ENCODE results near the gene RNPEPL1. TPM values are rescaled to one million over a fixed set of nuclear protein-coding genes. Genes with fewer than 3 reads are reported as not detected.
A peak's percentile ranks its signal among the peaks of the same experiment; 100 is the strongest.

Gene RNPEPL1
- total RNA-seq, 1 experiment from 2014 or later: 31.5 TPM

DNA sequence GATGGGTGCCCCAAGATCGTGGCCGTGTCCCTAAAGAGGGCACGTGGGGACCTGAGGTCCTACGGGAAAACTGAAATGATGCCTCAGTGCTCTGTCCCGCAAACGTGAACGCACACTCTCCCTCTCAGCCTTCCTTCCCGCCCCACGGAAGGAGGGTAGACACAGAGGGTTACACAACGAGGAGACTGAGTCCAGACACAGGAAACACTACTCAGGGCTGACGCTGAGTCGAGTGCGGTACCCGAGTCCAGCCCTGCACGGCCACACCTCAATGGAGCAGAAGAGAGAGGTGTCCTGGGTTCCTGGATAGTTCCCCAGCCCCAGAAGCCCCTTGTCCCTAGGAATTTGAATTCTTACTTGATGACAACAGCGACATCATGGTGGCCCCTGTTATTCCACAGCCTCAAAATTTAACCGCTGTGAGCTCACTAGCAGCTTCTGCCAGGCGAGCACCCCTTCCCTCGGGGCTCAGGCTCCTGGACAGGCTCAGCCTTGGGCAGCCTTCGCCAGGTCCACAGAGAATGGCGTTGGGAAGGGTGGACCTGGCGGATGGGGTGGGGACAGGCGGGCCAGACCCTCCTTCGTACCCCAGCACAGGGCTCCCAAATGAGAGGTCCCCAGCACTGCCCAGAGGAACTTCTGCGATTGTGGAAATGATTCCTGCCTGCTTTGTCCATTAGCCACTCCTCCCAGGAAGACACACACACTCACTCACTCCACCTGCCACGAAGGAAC, 980 bp upstream of the RNPEPL1 start:
- peak overlapping the region; percentile 80 for H3K27ac Mint-ChIP-seq (ENCODE audit: low read depth, unreplicated experiment)
- intact Hi-C loops (cut with micrococcal nuclease): loop anchor here (2.0 to 5.0 kb wide), 2 partner anchors 19 to 55 kb away; partner anchors contain the start of gene CAPN10
- H3K9me3 Mint-ChIP-seq (ENCODE audit: unreplicated experiment): no peaks in the 10 kb centered on the region
- BruUV-seq (replicated peaks): no TSS peak
- CTCF ChIA-PET: interaction anchor here (1.3 to 5.7 kb wide), 3 partner anchors 14 to 36 kb away, joined by 3 to 52 read pairs (median 28); partner anchors contain the start of gene CAPN10
- peaks cover 11% of the 10 kb centered on the region for H3K36me3 Mint-ChIP-seq (ENCODE audit: insufficient read depth, unreplicated experiment)
- H3K4me3 Mint-ChIP-seq (ENCODE audit: unreplicated experiment): peak overlapping the region; percentile 78
- peak; percentile 47 for DNase-seq (ENCODE audit: unreplicated experiment)
- peaks cover 28% of the 10 kb centered on the region for H3K4me1 Mint-ChIP-seq (ENCODE audit: insufficient read depth, unreplicated experiment)
- TF ChIP-seq, protein P1, sequence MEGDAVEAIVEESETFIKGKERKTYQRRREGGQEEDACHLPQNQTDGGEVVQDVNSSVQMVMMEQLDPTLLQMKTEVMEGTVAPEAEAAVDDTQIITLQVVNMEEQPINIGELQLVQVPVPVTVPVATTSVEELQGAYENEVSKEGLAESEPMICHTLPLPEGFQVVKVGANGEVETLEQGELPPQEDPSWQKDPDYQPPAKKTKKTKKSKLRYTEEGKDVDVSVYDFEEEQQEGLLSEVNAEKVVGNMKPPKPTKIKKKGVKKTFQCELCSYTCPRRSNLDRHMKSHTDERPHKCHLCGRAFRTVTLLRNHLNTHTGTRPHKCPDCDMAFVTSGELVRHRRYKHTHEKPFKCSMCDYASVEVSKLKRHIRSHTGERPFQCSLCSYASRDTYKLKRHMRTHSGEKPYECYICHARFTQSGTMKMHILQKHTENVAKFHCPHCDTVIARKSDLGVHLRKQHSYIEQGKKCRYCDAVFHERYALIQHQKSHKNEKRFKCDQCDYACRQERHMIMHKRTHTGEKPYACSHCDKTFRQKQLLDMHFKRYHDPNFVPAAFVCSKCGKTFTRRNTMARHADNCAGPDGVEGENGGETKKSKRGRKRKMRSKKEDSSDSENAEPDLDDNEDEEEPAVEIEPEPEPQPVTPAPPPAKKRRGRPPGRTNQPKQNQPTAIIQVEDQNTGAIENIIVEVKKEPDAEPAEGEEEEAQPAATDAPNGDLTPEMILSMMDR (IDR thresholded peaks at IDR 0.05; ENCODE audit: unreplicated experiment): no peak
- POLR2A ChIA-PET: interaction anchor here (1.2 to 10.7 kb wide), 4 partner anchors 13 to 763 kb away, joined by 3 to 275 read pairs (median 42); partner anchors contain the start of gene CAPN10
- H3K27me3 Mint-ChIP-seq (ENCODE audit: insufficient read depth, unreplicated experiment): no peaks in the 10 kb centered on the region

DNA sequence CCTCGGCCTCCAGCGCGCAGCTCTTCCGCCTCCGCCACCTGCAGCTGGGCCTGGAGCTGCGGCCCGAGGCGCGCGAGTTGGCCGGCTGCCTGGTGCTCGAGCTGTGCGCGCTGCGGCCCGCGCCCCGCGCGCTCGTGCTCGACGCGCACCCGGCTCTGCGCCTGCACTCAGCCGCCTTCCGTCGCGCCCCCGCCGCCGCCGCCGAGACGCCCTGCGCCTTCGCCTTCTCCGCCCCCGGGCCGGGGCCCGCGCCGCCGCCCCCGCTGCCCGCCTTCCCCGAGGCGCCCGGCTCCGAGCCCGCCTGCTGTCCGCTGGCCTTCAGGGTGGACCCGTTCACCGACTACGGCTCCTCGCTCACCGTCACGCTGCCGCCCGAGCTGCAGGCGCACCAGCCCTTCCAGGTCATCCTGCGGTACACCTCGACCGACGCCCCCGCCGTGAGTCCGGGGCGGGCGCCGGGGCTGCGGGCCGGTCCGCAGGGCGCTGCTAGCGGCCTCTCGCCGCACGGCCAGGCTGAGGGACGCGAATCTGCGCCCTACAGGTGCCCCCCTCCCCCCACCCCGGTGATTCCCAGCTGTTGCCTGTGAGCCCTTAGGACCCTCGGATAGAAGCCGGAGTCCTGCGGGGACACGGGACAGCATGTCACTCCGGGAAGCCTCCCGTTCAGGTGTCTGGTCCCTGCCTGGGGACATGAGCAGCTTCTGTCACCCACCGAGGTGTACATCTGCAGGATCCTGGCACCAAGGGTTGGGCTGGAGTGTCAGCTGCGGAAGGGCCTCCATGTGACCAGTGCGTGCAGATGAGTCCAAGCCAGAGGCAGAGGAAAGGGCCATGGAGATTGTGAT, 616 bp downstream of the RNPEPL1 start:
- DNase-seq (ENCODE audit: unreplicated experiment): peak; percentile 36
- no peaks in the 10 kb centered on the region for H3K9me3 Mint-ChIP-seq (ENCODE audit: unreplicated experiment)

DNA sequence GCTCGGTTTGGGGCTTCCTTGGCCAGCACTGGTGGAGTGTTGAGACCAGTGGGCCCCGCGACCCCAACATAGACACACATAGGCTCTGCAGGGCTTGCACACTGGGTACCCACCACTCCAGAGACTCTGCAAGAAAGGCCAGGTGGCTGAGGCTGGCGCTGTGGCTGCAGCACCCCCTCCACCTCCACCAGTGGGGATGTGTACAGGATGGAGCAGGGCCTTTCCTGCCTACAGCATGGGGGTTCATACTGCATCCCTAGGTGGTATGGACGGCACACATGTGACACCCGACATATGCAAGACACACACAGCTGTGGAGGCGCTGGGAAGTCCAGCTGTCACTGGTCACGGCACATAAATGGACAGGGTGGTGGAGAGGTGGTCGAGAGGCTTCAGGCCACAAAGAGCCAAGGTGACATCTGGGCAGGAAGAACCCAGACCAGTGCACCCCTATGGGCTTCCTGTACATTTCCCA, 1.3 kb downstream of the RNPEPL1 start:
- Mint-ChIP-seq H3K27ac (ENCODE audit: low read depth, unreplicated experiment) (no peak overlapping the region), H3K36me3 (ENCODE audit: insufficient read depth, unreplicated experiment) (peaks cover 4% of the 10 kb centered on the region), H3K27me3 (ENCODE audit: insufficient read depth, unreplicated experiment) (no peaks in the 10 kb centered on the region), H3K4me3 (ENCODE audit: unreplicated experiment) (peak overlapping the region; percentile 78), H3K4me1 (ENCODE audit: insufficient read depth, unreplicated experiment) (peaks cover 25% of the 10 kb centered on the region), H3K9me3 (ENCODE audit: unreplicated experiment) (no peaks in the 10 kb centered on the region)
- intact Hi-C loops (cut with micrococcal nuclease): loop anchor here (5.0 kb wide), 1 partner anchor 57 kb away; no protein-coding TSS in a partner anchor
- DNase-seq (ENCODE audit: unreplicated experiment): no peak
- TSS peak; percentile 47 for BruUV-seq (replicated peaks)
- POLR2A ChIA-PET: interaction anchor here (0.7 to 2.1 kb wide), 6 partner anchors 9 to 271 kb away, joined by 3 to 48 read pairs (median 8); partner anchors contain the start of genes CAPN10 and DUSP28
- CTCF ChIA-PET: interaction anchor here (0.5 to 1.2 kb wide), 3 partner anchors 10 to 282 kb away, joined by 3 to 6 read pairs (median 4); no protein-coding TSS in a partner anchor
- TF ChIP-seq, protein P1 (IDR thresholded peaks at IDR 0.05; ENCODE audit: unreplicated experiment): no peak

More for the DNA sequence above, 616 bp downstream of the RNPEPL1 start:
- ChIA-PET POLR2A (interaction anchor here (0.6 to 2.1 kb wide), 7 partner anchors 8 to 722 kb away, joined by 3 to 48 read pairs (median 4); partner anchors contain the start of genes CAPN10 and DUSP28), CTCF (interaction anchor here (0.5 to 1.2 kb wide), 3 partner anchors 11 to 283 kb away, joined by 3 to 6 read pairs (median 4); no protein-coding TSS in a partner anchor)
- H3K27me3 Mint-ChIP-seq (ENCODE audit: insufficient read depth, unreplicated experiment): no peaks in the 10 kb centered on the region
- intact Hi-C loops (cut with micrococcal nuclease): loop anchor here (5.0 kb wide), 1 partner anchor 57 kb away; no protein-coding TSS in a partner anchor
- BruUV-seq (replicated peaks): no TSS peak
- TF ChIP-seq, protein P1 (IDR thresholded peaks at IDR 0.05; ENCODE audit: unreplicated experiment): no peak
- no peak overlapping the region for H3K27ac Mint-ChIP-seq (ENCODE audit: low read depth, unreplicated experiment)
- peak overlapping the region; percentile 78 for H3K4me3 Mint-ChIP-seq (ENCODE audit: unreplicated experiment)
- H3K4me1 Mint-ChIP-seq (ENCODE audit: insufficient read depth, unreplicated experiment): peaks cover 28% of the 10 kb centered on the region
- peaks cover 4% of the 10 kb centered on the region for H3K36me3 Mint-ChIP-seq (ENCODE audit: insufficient read depth, unreplicated experiment)
